ENCODE measurements around the gene ISY1.

Gene ISY1

GRCh38 chr3:129120254-129121004 is 40.4 kb downstream of the ISY1 start:
- peak; percentile 39 for TF ChIP-seq CTCF (IDR thresholded peaks at IDR 0.05; ENCODE audit: control insufficient read depth, insufficient read depth, low read depth, low read length, missing control alignments)
- peak overlapping the region; percentile 84 for H3K4me3 ChIP-seq (ENCODE audit: control insufficient read depth, low read depth, low read length)
- peak; percentile 55 for DNase-seq (ENCODE audit: low read depth)

GRCh38 chr3:129119365-129120100 is 41.3 kb downstream of the ISY1 start:
- no peak for TF ChIP-seq CTCF (IDR thresholded peaks at IDR 0.05; ENCODE audit: control insufficient read depth, insufficient read depth, low read depth, low read length, missing control alignments)
- peak overlapping the region; percentile 84 for H3K4me3 ChIP-seq (ENCODE audit: control insufficient read depth, low read depth, low read length)
- no peak for DNase-seq (ENCODE audit: low read depth)

- no peak for TF ChIP-seq CTCF (IDR thresholded peaks at IDR 0.05; ENCODE audit: control insufficient read depth, insufficient read depth, low read depth, low read length, missing control alignments)
- no peak overlapping the region for H3K4me3 ChIP-seq (ENCODE audit: control insufficient read depth, low read depth, low read length)
- no peak for DNase-seq (ENCODE audit: low read depth)
Measured at GRCh38 chr3:129118745-129119144, 42.1 kb downstream of the ISY1 start.

- DNase-seq (ENCODE audit: low read depth), result no peak
- no peak overlapping the region for H3K4me3 ChIP-seq (ENCODE audit: control insufficient read depth, low read depth, low read length)
- no peak for TF ChIP-seq CTCF (IDR thresholded peaks at IDR 0.05; ENCODE audit: control insufficient read depth, insufficient read depth, low read depth, low read length, missing control alignments)
Measured at GRCh38 chr3:129117134-129117533, 43.7 kb downstream of the ISY1 start.

- TF ChIP-seq CTCF (IDR thresholded peaks at IDR 0.05; ENCODE audit: control insufficient read depth, insufficient read depth, low read depth, low read length, missing control alignments), result no peak
- no peak for DNase-seq (ENCODE audit: low read depth)
- H3K4me3 ChIP-seq (ENCODE audit: control insufficient read depth, low read depth, low read length), result no peak overlapping the region
Measured at GRCh38 chr3:129116482-129116946, 44.3 kb downstream of the ISY1 start.

GRCh38 chr3:129114455-129114854 is 46.4 kb downstream of the ISY1 start:
- no peak overlapping the region for H3K4me3 ChIP-seq (ENCODE audit: control insufficient read depth, low read depth, low read length)
- no peak for TF ChIP-seq CTCF (IDR thresholded peaks at IDR 0.05; ENCODE audit: control insufficient read depth, insufficient read depth, low read depth, low read length, missing control alignments)
- DNase-seq (ENCODE audit: low read depth), result no peak
